Ascending aorta (tissue), 2 donors: ENCODE measurements around the gene INPP4A. TPM values are rescaled to one million over a fixed set of nuclear protein-coding genes. Genes with fewer than 3 reads are reported as not detected.

Experiments
- DNase-seq, 2 donors: peaks; one replicate each; pipeline ENCODE4 v3.0.0-alpha.2; 2019; ENCODE audit warnings: low spot score in 2 of 2
- H3K27ac ChIP-seq, 2 donors: fragments of 200-600 bp; sonication (generic); one replicate each; pipeline ENCODE4 v1.5.1; 2016 to 2017; ENCODE audit warnings: mild to moderate bottlenecking in 1 of 2
- H3K27me3 ChIP-seq: fragments of 200-600 bp; sonication (generic); one replicate; pipeline ENCODE4 v1.5.1; 2017
- H3K36me3 ChIP-seq, 2 donors: fragments of 200-600 bp; sonication (generic); one replicate each; pipeline ENCODE4 v1.5.1; 2016
- H3K4me1 ChIP-seq, 2 donors: fragments of 200-600 bp; sonication (generic); one replicate each; pipeline ENCODE4 v1.5.1; 2016 to 2017; ENCODE audit warnings: mild to moderate bottlenecking in 1 of 2
- H3K4me3 ChIP-seq, 2 donors: fragments of 200-600 bp; sonication (generic); one replicate each; pipeline ENCODE4 v1.5.1; 2016 to 2017; ENCODE audit warnings: mild to moderate bottlenecking in 1 of 2
- H3K9me3 ChIP-seq, 2 donors: fragments of 200-600 bp; sonication (generic); one replicate each; pipeline ENCODE4 v1.5.1; 2016
- CTCF ChIP-seq, 3 experiments: fragments of 200-600 bp in 2 of 3; fragments of 450-650 bp in 1 of 3; sonication (generic) in 2 of 3; IDR thresholded peaks; one replicate each; pipeline ENCODE4 v1.5.1; 2016 to 2019; ENCODE audit warnings: antibody characterized with exemption in 3 of 3, mild to moderate bottlenecking in 1 of 3, moderate library complexity in 1 of 3
- intact Hi-C: fragments of 100-400 bp; cut with DNase I; formaldehyde crosslinking; loops from one replicate; pipeline ENCODE4 v1.15.1; 2023
- total RNA-seq: library from RNA; depleted of rRNA; stranded (reverse); fragments of >200 nt; gene quantifications from one replicate; pipeline ENCODE4 v1.1.0, GENCODE V29; 2016

INPP4A gene
- total RNA-seq, 1 donor from 2014 or later, result 52.8 TPM

- Histone ChIP-seq H3K27me3 (no peaks in the 10 kb centered on the region), H3K4me1 (no peaks in the 10 kb centered on the region), H3K27ac (no peak overlapping the region), H3K4me3 (no peak overlapping the region), H3K36me3 (no peaks in the 10 kb centered on the region), H3K9me3 (no peaks in the 10 kb centered on the region)
- TF ChIP-seq CTCF (IDR thresholded peaks at IDR 0.05), result no peak
- intact Hi-C loops, result no loop called here
- DNase-seq, result no peak
Measured at GRCh38 chr2:98468621-98469236, 24.1 kb downstream of the INPP4A start.

- H3K27ac ChIP-seq, result no peak overlapping the region
- no peaks in the 10 kb centered on the region for H3K9me3 ChIP-seq
- no peaks in the 10 kb centered on the region for H3K36me3 ChIP-seq
- no peak overlapping the region for H3K4me3 ChIP-seq
- no peak for DNase-seq
- intact Hi-C loops, result no loop called here
- no peaks in the 10 kb centered on the region for H3K27me3 ChIP-seq
- no peak for TF ChIP-seq CTCF (IDR thresholded peaks at IDR 0.05)
- no peaks in the 10 kb centered on the region for H3K4me1 ChIP-seq
Measured at GRCh38 chr2:98469862-98470544, 25.3 kb downstream of the INPP4A start.

GRCh38 chr2:98470851-98471255, 26.2 kb downstream of the INPP4A start:
- Histone ChIP-seq H3K9me3 (no peaks in the 10 kb centered on the region), H3K4me1 (no peaks in the 10 kb centered on the region), H3K4me3 (no peak overlapping the region), H3K27me3 (no peaks in the 10 kb centered on the region), H3K36me3 (no peaks in the 10 kb centered on the region), H3K27ac (no peak overlapping the region)
- DNase-seq, result no peak
- intact Hi-C loops, result no loop called here
- TF ChIP-seq CTCF (IDR thresholded peaks at IDR 0.05), result no peak

GRCh38 chr2:98471402-98472131, 26.9 kb downstream of the INPP4A start:
- Histone ChIP-seq H3K4me3 (no peak overlapping the region), H3K4me1 (no peaks in the 10 kb centered on the region), H3K27ac (no peak overlapping the region), H3K36me3 (no peaks in the 10 kb centered on the region), H3K9me3 (no peaks in the 10 kb centered on the region), H3K27me3 (no peaks in the 10 kb centered on the region)
- DNase-seq, result no peak
- intact Hi-C loops, result no loop called here
- no peak for TF ChIP-seq CTCF (IDR thresholded peaks at IDR 0.05)

- DNase-seq, result no peak
- Histone ChIP-seq H3K4me1 (no peaks in the 10 kb centered on the region), H3K27ac (no peak overlapping the region), H3K9me3 (no peaks in the 10 kb centered on the region), H3K4me3 (no peak overlapping the region), H3K27me3 (no peaks in the 10 kb centered on the region), H3K36me3 (no peaks in the 10 kb centered on the region)
- TF ChIP-seq CTCF (IDR thresholded peaks at IDR 0.05), result no peak
- intact Hi-C loops, result no loop called here
Measured at GRCh38 chr2:98472132-98472650, 27.5 kb downstream of the INPP4A start.
